ENCODE measurements around the gene NEK5. TPM values are rescaled to one million over a fixed set of nuclear protein-coding genes. Genes with fewer than 3 reads are reported as not detected.

NEK5 gene
- total RNA-seq, 4 donors from 2014 or later: 0.15 to 0.16 TPM; not detected in 2

GRCh38 chr13:51995677-51996551, 133.0 kb downstream of the NEK5 start:
- TF ChIP-seq POLR2A (IDR thresholded peaks at IDR 0.05) (no peak), CTCF (IDR thresholded peaks at IDR 0.05) (no peak)
- intact Hi-C loops (cut with DNase I; ENCODE audit: low total_unique reads): loop anchor here (5.0 kb wide), 1 partner anchor 131 kb away; the partner anchor contains the start of gene NEK5
- WGBS, 2 donors: 14 to 27% methylated on average over 9 of the region's 9 CpGs
- H3K4me3 ChIP-seq (ENCODE audit: low read depth, poor library complexity, severe bottlenecking): no peak overlapping the region
- no peak for DNase-seq (ENCODE audit: low spot score in 2 of 2)

- intact Hi-C loops (cut with DNase I; ENCODE audit: low total_unique reads): no loop called here
- DNase-seq (ENCODE audit: low spot score in 2 of 2): no peak
- 93% methylated on average over 2 of the region's 2 CpGs for WGBS, 2 donors
- no peak for TF ChIP-seq POLR2A (IDR thresholded peaks at IDR 0.05)
- TF ChIP-seq CTCF (IDR thresholded peaks at IDR 0.05): no peak
- no peak overlapping the region for H3K4me3 ChIP-seq (ENCODE audit: low read depth, poor library complexity, severe bottlenecking)
Measured at GRCh38 chr13:51993713-51994112, 135.2 kb downstream of the NEK5 start.

DNA sequence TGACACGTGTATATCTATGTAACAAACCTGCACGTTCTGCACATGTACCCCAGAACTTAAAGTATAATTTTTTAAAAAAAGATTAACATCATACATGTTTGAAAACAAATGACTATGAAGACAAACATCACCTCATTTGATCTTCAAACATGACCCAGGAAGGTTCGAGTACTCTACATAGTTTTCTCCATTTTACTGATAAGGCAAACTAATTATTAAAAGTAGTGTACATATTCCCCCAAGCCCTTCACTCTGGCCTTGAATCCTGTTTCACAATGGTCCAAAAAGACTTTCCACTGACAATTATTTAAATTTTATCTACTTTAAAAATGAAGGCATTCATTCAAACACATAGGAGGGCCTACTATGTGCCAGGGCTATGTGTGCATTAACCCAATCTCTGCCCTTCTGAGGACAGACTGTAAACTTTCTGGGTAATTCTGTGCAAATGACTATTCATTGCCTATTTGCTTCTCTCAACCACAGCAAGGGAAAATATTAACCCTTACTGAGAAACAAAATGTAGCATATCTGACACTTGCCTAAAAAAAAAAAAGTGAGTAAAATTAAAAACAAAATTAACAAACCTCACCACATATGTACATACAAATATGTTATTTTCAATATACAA, 139.8 kb downstream of the NEK5 start:
- no peak for TF ChIP-seq POLR2A (IDR thresholded peaks at IDR 0.05)
- 94 to 96% methylated on average over 3 of the region's 3 CpGs for WGBS, 2 donors

More for the DNA sequence above, 139.8 kb downstream of the NEK5 start:
- no peak for DNase-seq (ENCODE audit: low spot score in 2 of 2)
- intact Hi-C loops (cut with DNase I; ENCODE audit: low total_unique reads): no loop called here
- no peak overlapping the region for H3K4me3 ChIP-seq (ENCODE audit: low read depth, poor library complexity, severe bottlenecking)

Other genes starting within 250 kb of the NEK5 start
- gene ATP7B, start 117.6 kb downstream of the NEK5 start, total RNA-seq: 1 to 10 TPM; 2.6 to 6.1 (median 4.0) TPM
- gene ALG11, start 116.7 kb downstream of the NEK5 start, total RNA-seq: 10 to 100 TPM in 3 of 4 donors, 1 to 10 TPM in 1; 8.2 to 27.9 (median 16.2) TPM
- gene UTP14C, start 104.4 kb downstream of the NEK5 start, total RNA-seq: 10 to 100 TPM in 2 of 4 donors, 1 to 10 TPM in 2; 7.0 to 12.1 (median 9.3) TPM
- gene NEK3, start 30.5 kb upstream of the NEK5 start, total RNA-seq: 10 to 100 TPM in 2 of 4 donors, 1 to 10 TPM in 2; 8.5 to 16.6 (median 9.9) TPM